DOHH2 (cell line): Measurements from ENCODE around the gene CDK1.

Source experiments
- H3F3A ChIP-seq: fragments of 200-600 bp; sonication (generic), shearing (Covaris generic); 2 replicates; pipeline ENCODE4 v1.6.0; 2016; ENCODE audit warnings: antibody characterized with exemption, mild to moderate bottlenecking; ENCODE audit not compliant: control insufficient read depth, insufficient read depth
- H3K27ac ChIP-seq: fragments of 200-600 bp; sonication (generic); 2 replicates; pipeline ENCODE4 v1.5.1; 2014; ENCODE audit warnings: low read depth, mild to moderate bottlenecking, low read length, moderate library complexity
- H3K27me3 ChIP-seq: fragments of 200-600 bp; sonication (generic); 2 replicates; pipeline ENCODE4 v1.6.1; 2014; ENCODE audit warnings: mild to moderate bottlenecking, low read length, mixed read lengths; ENCODE audit not compliant: control insufficient read depth
- H3K36me3 ChIP-seq: fragments of 200-600 bp; sonication (generic); 2 replicates; pipeline ENCODE4 v1.6.1; 2014; ENCODE audit warnings: mild to moderate bottlenecking, low read length, moderate library complexity, mixed read lengths; ENCODE audit not compliant: control insufficient read depth
- H3K4me1 ChIP-seq: fragments of 200-600 bp; sonication (generic); 2 replicates; pipeline ENCODE4 v1.6.1; 2014; ENCODE audit warnings: mild to moderate bottlenecking, low read length, mixed read lengths; ENCODE audit not compliant: control insufficient read depth
- H3K4me2 ChIP-seq: fragments of 200-600 bp; sonication (generic); 2 replicates; pipeline ENCODE4 v1.6.0; 2014; ENCODE audit warnings: mild to moderate bottlenecking, low read length, moderate library complexity
- H3K4me3 ChIP-seq: fragments of 200-600 bp; sonication (generic); 2 replicates; pipeline ENCODE4 v1.5.1; 2014; ENCODE audit warnings: mild to moderate bottlenecking, low read length, mixed read lengths
- H3K79me2 ChIP-seq: fragments of 200-600 bp; sonication (generic); 2 replicates; pipeline ENCODE4 v1.6.1; 2014; ENCODE audit warnings: mild to moderate bottlenecking, low read length, mixed read lengths; ENCODE audit not compliant: control insufficient read depth
- H3K9me2 ChIP-seq: fragments of 200-600 bp; sonication (generic); replicated peaks from 2 replicates; pipeline ENCODE4 v1.6.1; 2014; ENCODE audit warnings: mild to moderate bottlenecking, low read length, mixed read lengths; ENCODE audit not compliant: control insufficient read depth
- H3K9me3 ChIP-seq: fragments of 200-600 bp; sonication (generic); 2 replicates; pipeline ENCODE4 v1.6.1; 2014; ENCODE audit warnings: antibody characterized with exemption, low read length, mixed read lengths; ENCODE audit not compliant: control insufficient read depth, insufficient read depth
- H4K20me1 ChIP-seq: fragments of 200-600 bp; sonication (generic); 2 replicates; pipeline ENCODE4 v1.6.0; 2014; ENCODE audit warnings: low read depth, mild to moderate bottlenecking, antibody characterized with exemption, low read length, moderate library complexity; ENCODE audit not compliant: control insufficient read depth, insufficient read depth
- CTCF ChIP-seq: fragments of 200-600 bp; sonication (generic); IDR thresholded peaks from one replicate; pipeline ENCODE4 v1.5.1; 2014; ENCODE audit warnings: antibody characterized with exemption, mild to moderate bottlenecking, low read depth, low read length; ENCODE audit not compliant: poor library complexity, severe bottlenecking
- EZH2phosphoT487 ChIP-seq: fragments of 200-600 bp; sonication (generic); IDR thresholded peaks from 2 replicates; pipeline ENCODE4 v1.6.1; 2017; ENCODE audit warnings: borderline replicate concordance, mild to moderate bottlenecking, antibody characterized with exemption, low read length, moderate library complexity, mixed read lengths

CDK1 gene

GRCh38 chr10:60753152-60753551 lies 25.1 kb upstream of the CDK1 start:
- no peaks in the 10 kb centered on the region for H3K36me3 ChIP-seq
- no peak overlapping the region for H3K27ac ChIP-seq
- TF ChIP-seq CTCF (no peak), EZH2phosphoT487 (no peak)
- no peaks in the 10 kb centered on the region for H3K79me2 ChIP-seq
- H3F3A ChIP-seq: no peaks in the 10 kb centered on the region
- peaks cover 9% of the 10 kb centered on the region; the same call in 1 of the 2 replicates for H3K27me3 ChIP-seq
- H3K9me2 ChIP-seq: no peaks in the 10 kb centered on the region
- H3K4me2 ChIP-seq: no peak overlapping the region
- H3K4me3 ChIP-seq: no peak overlapping the region
- H4K20me1 ChIP-seq: no peaks in the 10 kb centered on the region
- no peaks in the 10 kb centered on the region for H3K9me3 ChIP-seq
- H3K4me1 ChIP-seq: no peaks in the 10 kb centered on the region

GRCh38 chr10:60753817-60754216 lies 24.5 kb upstream of the CDK1 start:
- Histone ChIP-seq H3K27me3 (peaks cover 5% of the 10 kb centered on the region; the same call in 1 of the 2 replicates), H3K9me3 (no peaks in the 10 kb centered on the region), H3K79me2 (no peaks in the 10 kb centered on the region), H3K36me3 (no peaks in the 10 kb centered on the region), H3K4me1 (no peaks in the 10 kb centered on the region), H3K27ac (no peak overlapping the region), H3K9me2 (no peaks in the 10 kb centered on the region), H4K20me1 (no peaks in the 10 kb centered on the region), H3F3A (no peaks in the 10 kb centered on the region), H3K4me2 (no peak overlapping the region), H3K4me3 (no peak overlapping the region)
- no peak for TF ChIP-seq EZH2phosphoT487
- TF ChIP-seq CTCF: no peak

- H3K27ac ChIP-seq: no peak overlapping the region
- TF ChIP-seq CTCF: no peak
- H3K4me3 ChIP-seq: no peak overlapping the region
- no peaks in the 10 kb centered on the region for H3K9me2 ChIP-seq
- H3K4me2 ChIP-seq: no peak overlapping the region
- H3K9me3 ChIP-seq: no peaks in the 10 kb centered on the region
- peaks cover 10% of the 10 kb centered on the region for H3K27me3 ChIP-seq
- H3K79me2 ChIP-seq: no peaks in the 10 kb centered on the region
- no peaks in the 10 kb centered on the region for H3K36me3 ChIP-seq
- no peaks in the 10 kb centered on the region for H3K4me1 ChIP-seq
- H3F3A ChIP-seq: no peaks in the 10 kb centered on the region
- H4K20me1 ChIP-seq: no peaks in the 10 kb centered on the region
Measured at GRCh38 chr10:60757420-60757895, 20.8 kb upstream of the CDK1 start.

- Histone ChIP-seq H3K4me3 (no peak overlapping the region), H3K4me2 (no peak overlapping the region), H3K36me3 (no peaks in the 10 kb centered on the region), H4K20me1 (no peaks in the 10 kb centered on the region), H3K79me2 (no peaks in the 10 kb centered on the region), H3K27ac (no peak overlapping the region), H3K9me3 (no peaks in the 10 kb centered on the region), H3K9me2 (no peaks in the 10 kb centered on the region), H3K4me1 (no peaks in the 10 kb centered on the region), H3F3A (no peaks in the 10 kb centered on the region), H3K27me3 (peaks cover 10% of the 10 kb centered on the region)
- TF ChIP-seq EZH2phosphoT487 (no peak), CTCF (no peak)
Measured at GRCh38 chr10:60759181-60759580, 19.1 kb upstream of the CDK1 start.
